Gastrocnemius medialis (tissue), 4 donors: Measurements from ENCODE around the gene COQ2. TPM values are rescaled to one million over a fixed set of nuclear protein-coding genes. Genes with fewer than 3 reads are reported as not detected.
"Not testable (repeated sequence)": the region's sequence is repeated elsewhere in the genome, so short reads cannot be mapped to it uniquely, and the experiment has no call there.

Experiments
- ATAC-seq, 2 donors: fragments of 150-250 bp; one replicate each; pipeline ENCODE4 v1.9.1; 2016
- DNase-seq, 2 donors: peaks; one replicate each; pipeline ENCODE4 v3.0.0-alpha.2; 2019
- H3K27ac ChIP-seq, 4 donors: fragments of 200-600 bp; sonication (generic); 1 replicate in 1 of 4; 2 replicates in 3 of 4; pipeline ENCODE4 v1.5.1; 2016 to 2018; ENCODE audit warnings: mild to moderate bottlenecking in 2 of 4, moderate library complexity in 1 of 4
- H3K27me3 ChIP-seq, 3 donors: fragments of 200-600 bp; sonication (generic) in 2 of 3; 1 replicate in 1 of 3; 2 replicates in 2 of 3; pipeline versions ENCODE4 v1.5.1 to v1.6.0; 2016 to 2019; ENCODE audit warnings: mild to moderate bottlenecking in 1 of 3, moderate library complexity in 1 of 3
- H3K36me3 ChIP-seq, 2 donors: fragments of 200-600 bp; sonication (generic) in 1 of 2; one replicate each; pipeline ENCODE4 v1.5.1; 2017 to 2018
- H3K4me1 ChIP-seq, 2 donors: fragments of 200-600 bp; sonication (generic) in 1 of 2; one replicate each; pipeline ENCODE4 v1.5.1; 2016 to 2017; ENCODE audit warnings: mild to moderate bottlenecking in 2 of 2
- H3K4me3 ChIP-seq, 4 donors: fragments of 200-600 bp; sonication (generic) in 3 of 4; 1 replicate in 1 of 4; 2 replicates in 3 of 4; pipeline ENCODE4 v1.5.1; 2016 to 2019; ENCODE audit warnings: mild to moderate bottlenecking in 2 of 4
- H3K9me3 ChIP-seq, 3 donors: fragments of 200-600 bp; sonication (generic) in 2 of 3; 1 replicate in 1 of 3; 2 replicates in 2 of 3; pipeline ENCODE4 v1.5.1; 2016 to 2019
- CTCF ChIP-seq, 5 experiments: fragments of 450-650 bp in 3 of 5; fragments of 200-600 bp in 2 of 5; sonication (generic) in 2 of 5; IDR thresholded peaks in 4 of 5; conservative IDR thresholded peaks in 1 of 5; 1 replicate in 4 of 5; 2 replicates in 1 of 5; pipeline ENCODE4 v1.5.1; 2016 to 2019; ENCODE audit warnings: antibody characterized with exemption in 5 of 5, mild to moderate bottlenecking in 3 of 5, moderate library complexity in 3 of 5
- POLR2A ChIP-seq, 2 donors: fragments of 450-650 bp; IDR thresholded peaks; one replicate each; pipeline ENCODE4 v1.6.1; 2017; ENCODE audit warnings: antibody characterized with exemption in 2 of 2, mild to moderate bottlenecking in 2 of 2, moderate library complexity in 2 of 2
- in situ Hi-C, 4 donors: fragments of 200-750 bp; cut with MboI; loops; one replicate each; pipeline versions ENCODE4 v1.15.0 to v1.8.0; 2017; ENCODE audit warnings: low sequenced_read_pairs in 4 of 4
- intact Hi-C: fragments of 100-400 bp; cut with DNase I; formaldehyde crosslinking; loops from one replicate; pipeline ENCODE4 v1.15.1; 2023; ENCODE audit warnings: low total_unique reads
- total RNA-seq, 4 donors: library from RNA; depleted of rRNA; stranded (reverse); fragments of >200 nt; gene quantifications; one replicate each; pipeline versions ENCODE4 v1.1.0 to v1.2.3, GENCODE V29; 2016

COQ2 gene
- total RNA-seq, 4 donors from 2014 or later, result 9.0 to 15.7 (median 11.5) TPM

GRCh38 chr4:83276299-83277040, 8.1 kb downstream of the COQ2 start:
- ATAC-seq (no peak), DNase-seq (no peak)
- no peaks in the 10 kb centered on the region for H3K9me3 ChIP-seq
- H3K27ac ChIP-seq, result no peak overlapping the region
- peaks cover 5 to 6% of the 10 kb centered on the region in 2 donors for H3K4me1 ChIP-seq
- H3K36me3 ChIP-seq, result peaks cover 0 to 21% of the 10 kb centered on the region in 2 donors
- no peaks in the 10 kb centered on the region for H3K27me3 ChIP-seq
- intact Hi-C loops, result no loop called here
- no peak overlapping the region for H3K4me3 ChIP-seq
- in situ Hi-C loops, result loop anchor here in 1 of 4 donors (25.0 kb wide), 1 partner anchor 186 kb away; the partner anchor contains the start of genes HELQ and MRPS18C
- no peak for TF ChIP-seq POLR2A (IDR thresholded peaks at IDR 0.05)
- TF ChIP-seq CTCF (IDR thresholded peaks at IDR 0.05 in 4 of 5, conservative IDR thresholded peaks at IDR 0.05 in 1 of 5), result no peak

DNA sequence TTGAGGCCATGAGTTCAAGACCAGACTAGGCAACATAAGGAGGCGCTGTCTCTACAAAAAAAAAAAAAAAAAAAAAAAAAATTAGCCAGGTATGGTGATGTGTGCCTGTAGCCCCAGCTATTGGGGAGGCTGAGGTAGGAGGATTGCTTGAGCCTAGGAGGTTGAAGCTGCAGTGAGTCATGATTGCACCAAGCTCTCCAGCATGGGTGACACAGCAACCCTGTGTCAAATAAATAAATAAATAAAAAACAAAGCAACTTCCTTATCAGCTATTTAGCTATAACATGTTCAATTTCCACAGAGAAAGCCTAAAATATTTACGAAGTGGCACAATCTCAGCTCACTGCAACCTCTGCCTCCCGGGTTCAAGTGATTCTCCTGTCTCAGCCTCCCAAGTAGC, 10.7 kb downstream of the COQ2 start:
- intact Hi-C loops, result not testable (repeated sequence)
- in situ Hi-C loops, result loop anchor here in 3 of 4 donors (25.0 kb wide), 4 partner anchors 187 to 812 kb away; partner anchors contain the start of gene THAP9 (in 2 of the 3)

GRCh38 chr4:83272900-83273299, 11.7 kb downstream of the COQ2 start:
- H3K4me3 ChIP-seq, result no peak overlapping the region
- no peaks in the 10 kb centered on the region for H3K27me3 ChIP-seq
- ATAC-seq (no peak), DNase-seq (no peak)
- TF ChIP-seq POLR2A (IDR thresholded peaks at IDR 0.05) (no peak), CTCF (IDR thresholded peaks at IDR 0.05 in 4 of 5, conservative IDR thresholded peaks at IDR 0.05 in 1 of 5) (no peak)
- in situ Hi-C loops (loop anchor here in 3 of 4 donors (25.0 kb wide), 4 partner anchors 186 to 811 kb away; partner anchors contain the start of gene THAP9 (in 2 of the 3)), intact Hi-C loops (no loop called here)
- no peaks in the 10 kb centered on the region for H3K4me1 ChIP-seq
- peaks cover 0 to 19% of the 10 kb centered on the region in 2 donors for H3K36me3 ChIP-seq
- no peak overlapping the region for H3K27ac ChIP-seq
- H3K9me3 ChIP-seq, result no peaks in the 10 kb centered on the region

More for the DNA sequence above, 10.7 kb downstream of the COQ2 start:
- H3K27ac ChIP-seq, H3K9me3 ChIP-seq, DNase-seq, H3K4me1 ChIP-seq, ATAC-seq, H3K27me3 ChIP-seq, H3K4me3 ChIP-seq: not testable (repeated sequence)
- H3K36me3 ChIP-seq, result peaks cover 0 to 25% of the 10 kb centered on the region in 2 donors

- intact Hi-C loops (no loop called here), in situ Hi-C loops (loop anchor here in 3 of 4 donors (10.0 to 25.0 kb wide), 5 partner anchors 182 to 807 kb away; partner anchors contain the start of gene THAP9 (in 2 of the 3))
- Histone ChIP-seq H3K27ac (no peak overlapping the region), H3K27me3 (no peaks in the 10 kb centered on the region), H3K4me3 (no peak overlapping the region), H3K4me1 (no peaks in the 10 kb centered on the region), H3K9me3 (no peaks in the 10 kb centered on the region), H3K36me3 (peaks cover 0 to 41% of the 10 kb centered on the region in 2 donors)
- no peak for DNase-seq
- no peak for ATAC-seq
- no peak for TF ChIP-seq CTCF (IDR thresholded peaks at IDR 0.05 in 4 of 5, conservative IDR thresholded peaks at IDR 0.05 in 1 of 5)
- TF ChIP-seq POLR2A (IDR thresholded peaks at IDR 0.05), result no peak
Measured at GRCh38 chr4:83269256-83269655, 15.3 kb downstream of the COQ2 start.

DNA sequence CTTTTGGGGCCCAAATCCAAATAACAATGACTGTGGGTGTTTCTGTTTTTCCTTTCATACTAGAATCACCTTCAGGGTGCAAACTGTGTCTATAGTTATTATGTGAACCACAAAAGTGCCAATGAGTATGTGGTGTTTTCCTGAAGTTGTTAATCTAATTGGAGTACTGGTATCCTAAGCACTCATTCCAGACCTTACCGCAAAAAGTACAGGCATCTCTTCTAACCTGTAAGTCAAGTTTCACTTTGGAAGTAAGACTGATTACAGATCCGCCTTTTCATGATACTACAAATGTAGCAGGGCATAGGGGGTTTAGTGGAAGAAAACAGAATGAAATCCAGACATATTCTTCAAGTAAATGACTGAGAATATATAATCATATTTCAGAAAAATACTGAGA, 16.1 kb downstream of the COQ2 start:
- Histone ChIP-seq H3K4me1 (no peaks in the 10 kb centered on the region), H3K36me3 (peaks cover 0 to 41% of the 10 kb centered on the region in 2 donors), H3K27ac (no peak overlapping the region), H3K4me3 (no peak overlapping the region), H3K9me3 (no peaks in the 10 kb centered on the region), H3K27me3 (no peaks in the 10 kb centered on the region)
- TF ChIP-seq CTCF (IDR thresholded peaks at IDR 0.05 in 4 of 5, conservative IDR thresholded peaks at IDR 0.05 in 1 of 5), result no peak
- no peak for TF ChIP-seq POLR2A (IDR thresholded peaks at IDR 0.05)
- intact Hi-C loops, result no loop called here
- ATAC-seq (no peak), DNase-seq (no peak)
- in situ Hi-C loops, result loop anchor here in 3 of 4 donors (10.0 to 25.0 kb wide), 5 partner anchors 181 to 806 kb away; partner anchors contain the start of gene THAP9 (in 2 of the 3)
